Neuronal stem cell (in vitro differentiated cells): ENCODE data around the gene RBM19.

ENCODE experiments used
- DNase-seq: peaks from one replicate; pipeline ENCODE4 v3.0.0-alpha.2; 2013; ENCODE audit warnings: low spot score
- H2AFZ ChIP-seq: one replicate; pipeline ENCODE4 v1.6.1; 2013; ENCODE audit warnings: mild to moderate bottlenecking, low read length, inconsistent platforms
- H2AK5ac ChIP-seq: 2 replicates; pipeline ENCODE4 v1.6.1; 2013; ENCODE audit warnings: low read depth, mild to moderate bottlenecking, inconsistent platforms, low read length, moderate library complexity, mixed read lengths
- H2BK120ac ChIP-seq: 2 replicates; pipeline ENCODE4 v1.6.1; 2013; ENCODE audit warnings: low read depth, mild to moderate bottlenecking, inconsistent platforms, low read length, moderate library complexity, mixed read lengths
- H2BK12ac ChIP-seq: one replicate; pipeline ENCODE4 v1.6.1; 2013; ENCODE audit warnings: low read length, inconsistent platforms
- H2BK15ac ChIP-seq: 2 replicates; pipeline ENCODE4 v1.6.1; 2013; ENCODE audit warnings: mild to moderate bottlenecking, low read length, inconsistent platforms, mixed read lengths
- H2BK5ac ChIP-seq: one replicate; pipeline ENCODE4 v1.6.1; 2013; ENCODE audit warnings: inconsistent platforms, mild to moderate bottlenecking, low read length, moderate library complexity
- H3K14ac ChIP-seq: one replicate; pipeline ENCODE4 v1.6.1; 2013; ENCODE audit warnings: low read length, inconsistent platforms
- H3K18ac ChIP-seq: 2 replicates; pipeline ENCODE4 v1.6.1; 2013; ENCODE audit warnings: low read length, inconsistent platforms
- H3K23ac ChIP-seq: 2 replicates; pipeline ENCODE4 v1.6.1; 2013; ENCODE audit warnings: low read depth, mild to moderate bottlenecking, mixed read lengths, low read length, inconsistent platforms; ENCODE audit not compliant: poor library complexity
- H3K27ac ChIP-seq: replicated peaks from 3 replicates; pipeline ENCODE4 v1.5.1; 2013; ENCODE audit warnings: low read length, inconsistent platforms
- H3K27me3 ChIP-seq, 3 experiments: 2 replicates each; pipeline ENCODE4 v1.6.1; 2013; ENCODE audit warnings: low read length in 3 of 3, mild to moderate bottlenecking in 2 of 3, inconsistent platforms in 1 of 3, low read depth in 1 of 3, mixed read lengths in 1 of 3, moderate library complexity in 1 of 3; ENCODE audit not compliant: control insufficient read depth in 3 of 3, insufficient read depth in 3 of 3
- H3K36me3 ChIP-seq, 2 donors: replicated peaks in 1 of 2; 2 replicates each; pipeline ENCODE4 v1.6.1; 2013; ENCODE audit warnings: low read length in 2 of 2; ENCODE audit not compliant: control insufficient read depth in 2 of 2, insufficient read depth in 2 of 2
- H3K4ac ChIP-seq: 2 replicates; pipeline ENCODE4 v1.6.1; 2013; ENCODE audit warnings: inconsistent platforms, mild to moderate bottlenecking, low read length, moderate library complexity
- H3K4me1 ChIP-seq, 2 donors: 1 replicate in 1 of 2; 2 replicates in 1 of 2; pipeline ENCODE4 v1.6.1; 2013; ENCODE audit warnings: low read length in 2 of 2, low read depth in 1 of 2; ENCODE audit not compliant: control insufficient read depth in 2 of 2, insufficient read depth in 1 of 2
- H3K4me2 ChIP-seq: one replicate; pipeline ENCODE4 v1.6.1; 2013; ENCODE audit warnings: mild to moderate bottlenecking, low read length, inconsistent platforms; ENCODE audit not compliant: insufficient read depth, poor library complexity, severe bottlenecking
- H3K4me3 ChIP-seq, 2 donors: 2 replicates each; pipeline ENCODE4 v1.5.1; 2013; ENCODE audit warnings: low read length in 2 of 2, mild to moderate bottlenecking in 2 of 2, inconsistent platforms in 1 of 2, moderate library complexity in 1 of 2
- H3K79me1 ChIP-seq: one replicate; pipeline ENCODE4 v1.6.1; 2013; ENCODE audit warnings: low read depth, mild to moderate bottlenecking, inconsistent platforms, low read length, moderate library complexity
- H3K9ac ChIP-seq: one replicate; pipeline ENCODE4 v1.6.1; 2013; ENCODE audit warnings: mild to moderate bottlenecking, low read depth, low read length, inconsistent platforms; ENCODE audit not compliant: poor library complexity
- H3K9me3 ChIP-seq, 2 donors: replicated peaks in 1 of 2; 2 replicates each; pipeline versions ENCODE3 to v1.6.1; 2013; ENCODE audit warnings: low read length in 2 of 2, mild to moderate bottlenecking in 2 of 2, inconsistent platforms in 1 of 2, low read depth in 1 of 2, mixed read lengths in 1 of 2, moderate library complexity in 1 of 2; ENCODE audit not compliant: control insufficient read depth in 2 of 2, insufficient read depth in 1 of 2
- H4K8ac ChIP-seq: one replicate; pipeline ENCODE4 v1.6.1; 2013; ENCODE audit warnings: low read depth, mild to moderate bottlenecking, inconsistent platforms, low read length, moderate library complexity
- H4K91ac ChIP-seq: one replicate; pipeline ENCODE4 v1.6.1; 2013; ENCODE audit warnings: low read length, low read depth, mild to moderate bottlenecking, inconsistent platforms; ENCODE audit not compliant: poor library complexity
- WGBS, 2 donors: extraction: QIAGEN DNeasy Blood & Tissue Kit; methylation state at CpG; one replicate each; pipeline ENCODE4 v1.1.7; 2013; ENCODE audit warnings: missing lambda C conversion rate in 2 of 2, mixed read lengths in 1 of 2; ENCODE audit not compliant: insufficient read length in 2 of 2, insufficient replicate concordance in 1 of 2; ENCODE audit errors: extremely low coverage in 2 of 2; 5-methylcytosine and 5-hydroxymethylcytosine counted together

RBM19 gene

GRCh38 chr12:113932381-113933196 is 33.5 kb downstream of the RBM19 start:
- DNase-seq, result no peak

GRCh38 chr12:113931517-113931916 is 34.6 kb downstream of the RBM19 start:
- H3K9me3 ChIP-seq, result no peaks in the 10 kb centered on the region
- WGBS, 2 donors, result no CpG with 5 or more reads among the region's 6 CpGs
- no peak overlapping the region for H2BK5ac ChIP-seq
- no peak overlapping the region for H3K27ac ChIP-seq
- no peak overlapping the region for H3K9ac ChIP-seq
- peak overlapping the region; percentile 89 for H3K18ac ChIP-seq
- H2AK5ac ChIP-seq, result peak overlapping the region; percentile 88
- H3K4me3 ChIP-seq, result no peak overlapping the region
- H3K36me3 ChIP-seq, result peaks cover 2 to 21% of the 10 kb centered on the region in 2 donors
- H4K8ac ChIP-seq, result no peak overlapping the region
- H3K79me1 ChIP-seq, result no peaks in the 10 kb centered on the region
- no peak for DNase-seq
- H2BK15ac ChIP-seq, result peak overlapping the region; percentile 18
- no peak overlapping the region for H3K23ac ChIP-seq
- no peak overlapping the region for H3K14ac ChIP-seq
- no peak overlapping the region for H3K4me2 ChIP-seq
- H2AFZ ChIP-seq, result no peak overlapping the region
- no peak overlapping the region for H2BK120ac ChIP-seq
- H3K4me1 ChIP-seq, result peaks cover 20 to 30% of the 10 kb centered on the region in 2 donors
- H3K27me3 ChIP-seq, result no peaks in the 10 kb centered on the region
- H2BK12ac ChIP-seq, result peak overlapping the region; percentile 63
- no peak overlapping the region for H4K91ac ChIP-seq
- no peak overlapping the region for H3K4ac ChIP-seq

More at GRCh38 chr12:113932381-113933196, 33.5 kb downstream of the RBM19 start:
- no peak overlapping the region for H3K4ac ChIP-seq
- no peak overlapping the region for H2BK12ac ChIP-seq
- peak overlapping the region; percentile 43 for H2BK120ac ChIP-seq
- peak overlapping the region; percentile 89 for H3K18ac ChIP-seq
- peak overlapping the region; percentile 83 for H2AFZ ChIP-seq
- peak overlapping the region; percentile 88 for H2AK5ac ChIP-seq
- H4K91ac ChIP-seq, result peak overlapping the region; percentile 65
- H3K9ac ChIP-seq, result peak overlapping the region; percentile 46
- H3K79me1 ChIP-seq, result no peaks in the 10 kb centered on the region
- peaks cover 20 to 30% of the 10 kb centered on the region in 2 donors for H3K4me1 ChIP-seq
- H3K36me3 ChIP-seq, result peaks cover 2 to 23% of the 10 kb centered on the region in 2 donors
- H3K27ac ChIP-seq, result peak overlapping the region; percentile 92
- H3K9me3 ChIP-seq, result no peaks in the 10 kb centered on the region
- H2BK15ac ChIP-seq, result peak overlapping the region; percentile 18
- H2BK5ac ChIP-seq, result no peak overlapping the region
- no peak overlapping the region for H3K23ac ChIP-seq
- peak overlapping the region; percentile 40 for H3K4me2 ChIP-seq
- H3K27me3 ChIP-seq, result no peaks in the 10 kb centered on the region
- peak overlapping the region; percentile 20 for H4K8ac ChIP-seq
- H3K14ac ChIP-seq, result no peak overlapping the region
- peak overlapping the region in 1 of 2 donors; percentile 7 for H3K4me3 ChIP-seq
- no CpG with 5 or more reads among the region's 14 CpGs for WGBS, 2 donors

GRCh38 chr12:113930249-113930648 is 35.9 kb downstream of the RBM19 start:
- no peak overlapping the region for H3K27ac ChIP-seq
- H2BK15ac ChIP-seq, result no peak overlapping the region

GRCh38 chr12:113929312-113929989 is 36.7 kb downstream of the RBM19 start:
- Histone ChIP-seq H3K27ac (no peak overlapping the region), H3K18ac (no peak overlapping the region), H3K9ac (no peak overlapping the region), H2BK15ac (no peak overlapping the region), H3K9me3 (no peaks in the 10 kb centered on the region), H3K27me3 (no peaks in the 10 kb centered on the region), H3K23ac (no peak overlapping the region), H3K4me3 (no peak overlapping the region), H3K79me1 (no peaks in the 10 kb centered on the region), H3K4ac (no peak overlapping the region), H3K36me3 (peaks cover 3 to 31% of the 10 kb centered on the region in 2 donors), H2BK120ac (no peak overlapping the region), H2BK5ac (no peak overlapping the region), H4K8ac (no peak overlapping the region), H2BK12ac (no peak overlapping the region), H3K4me1 (peaks cover 18 to 30% of the 10 kb centered on the region in 2 donors), H3K14ac (no peak overlapping the region), H4K91ac (no peak overlapping the region), H2AFZ (no peak overlapping the region), H3K4me2 (no peak overlapping the region), H2AK5ac (no peak overlapping the region)
- no peak for DNase-seq
- no CpG with 5 or more reads among the region's 5 CpGs for WGBS, 2 donors

More at GRCh38 chr12:113930249-113930648, 35.9 kb downstream of the RBM19 start:
- Histone ChIP-seq H4K8ac (no peak overlapping the region), H3K14ac (no peak overlapping the region), H3K9me3 (no peaks in the 10 kb centered on the region), H3K9ac (no peak overlapping the region), H3K27me3 (no peaks in the 10 kb centered on the region), H3K4me2 (no peak overlapping the region), H2BK120ac (no peak overlapping the region), H4K91ac (no peak overlapping the region), H3K4ac (no peak overlapping the region), H3K36me3 (peaks cover 3 to 29% of the 10 kb centered on the region in 2 donors), H2AFZ (no peak overlapping the region), H2BK12ac (no peak overlapping the region), H3K79me1 (no peaks in the 10 kb centered on the region), H3K23ac (no peak overlapping the region), H3K4me1 (peaks cover 20 to 30% of the 10 kb centered on the region in 2 donors), H3K18ac (peak overlapping the region; percentile 63), H2AK5ac (peak overlapping the region; percentile 23), H3K4me3 (no peak overlapping the region), H2BK5ac (peak overlapping the region; percentile 7)
- DNase-seq, result no peak
- no CpG with 5 or more reads among the region's 4 CpGs for WGBS, 2 donors
